Naive B cell (primary cell): ENCODE measurements around the gene PSG7. TPM values are rescaled to one million over a fixed set of nuclear protein-coding genes. Genes with fewer than 3 reads are reported as not detected.
"Not testable (repeated sequence)": the region's sequence is repeated elsewhere in the genome, so short reads cannot be mapped to it uniquely, and the experiment has no call there.

ENCODE experiments used
- ATAC-seq, 2 donors: fragments of 150-1000 bp; cut with Tn5 transposase; 2 replicates each; pipeline ENCODE4 v1.10.0; 2021; ENCODE audit warnings: low read depth in 2 of 2, mild to moderate bottlenecking in 2 of 2, moderate library complexity in 2 of 2
- DNase-seq: peaks from one replicate; pipeline ENCODE4 v3.0.0; 2022
- H3K27ac Mint-ChIP-seq, 6 donors: one replicate each; pipeline ENCODE4 v1.8.0; 2020 to 2022; ENCODE audit warnings: mild to moderate bottlenecking in 6 of 6, mixed read lengths in 6 of 6, moderate library complexity in 5 of 6, inconsistent platforms in 2 of 6
- H3K27me3 Mint-ChIP-seq, 3 donors: one replicate each; pipeline ENCODE4 v1.8.0; 2021 to 2022; ENCODE audit warnings: mixed read lengths in 3 of 3, mild to moderate bottlenecking in 1 of 3
- H3K36me3 Mint-ChIP-seq, 2 donors: one replicate each; pipeline ENCODE4 v1.8.0; 2020 to 2022; ENCODE audit warnings: mixed read lengths in 2 of 2, inconsistent platforms in 1 of 2, mild to moderate bottlenecking in 1 of 2
- H3K4me1 Mint-ChIP-seq, 3 donors: one replicate each; pipeline ENCODE4 v1.8.0; 2020 to 2022; ENCODE audit warnings: mixed read lengths in 3 of 3, inconsistent platforms in 1 of 3, mild to moderate bottlenecking in 1 of 3, moderate library complexity in 1 of 3
- H3K4me3 Mint-ChIP-seq, 8 donors: one replicate each; pipeline ENCODE4 v1.8.0; 2020 to 2022; ENCODE audit warnings: mild to moderate bottlenecking in 8 of 8, mixed read lengths in 8 of 8, moderate library complexity in 8 of 8, inconsistent platforms in 2 of 8
- H3K9me3 Mint-ChIP-seq, 7 donors: one replicate each; pipeline ENCODE4 v1.8.0; 2020 to 2022; ENCODE audit warnings: mixed read lengths in 7 of 7, mild to moderate bottlenecking in 5 of 7, inconsistent platforms in 2 of 7, moderate library complexity in 1 of 7
- polyA plus RNA-seq, 6 donors: library from polyadenylated mRNA; unstranded; fragments of 300-500 nt; fragmentation: Illumina TruSeq; gene quantifications; one replicate each; pipeline ENCODE4 v1.2.3, GENCODE V29; 2021; ENCODE audit warnings: low read depth in 6 of 6

The PSG7 gene
- polyA plus RNA-seq, 6 donors from 2014 or later: not detected

DNA sequence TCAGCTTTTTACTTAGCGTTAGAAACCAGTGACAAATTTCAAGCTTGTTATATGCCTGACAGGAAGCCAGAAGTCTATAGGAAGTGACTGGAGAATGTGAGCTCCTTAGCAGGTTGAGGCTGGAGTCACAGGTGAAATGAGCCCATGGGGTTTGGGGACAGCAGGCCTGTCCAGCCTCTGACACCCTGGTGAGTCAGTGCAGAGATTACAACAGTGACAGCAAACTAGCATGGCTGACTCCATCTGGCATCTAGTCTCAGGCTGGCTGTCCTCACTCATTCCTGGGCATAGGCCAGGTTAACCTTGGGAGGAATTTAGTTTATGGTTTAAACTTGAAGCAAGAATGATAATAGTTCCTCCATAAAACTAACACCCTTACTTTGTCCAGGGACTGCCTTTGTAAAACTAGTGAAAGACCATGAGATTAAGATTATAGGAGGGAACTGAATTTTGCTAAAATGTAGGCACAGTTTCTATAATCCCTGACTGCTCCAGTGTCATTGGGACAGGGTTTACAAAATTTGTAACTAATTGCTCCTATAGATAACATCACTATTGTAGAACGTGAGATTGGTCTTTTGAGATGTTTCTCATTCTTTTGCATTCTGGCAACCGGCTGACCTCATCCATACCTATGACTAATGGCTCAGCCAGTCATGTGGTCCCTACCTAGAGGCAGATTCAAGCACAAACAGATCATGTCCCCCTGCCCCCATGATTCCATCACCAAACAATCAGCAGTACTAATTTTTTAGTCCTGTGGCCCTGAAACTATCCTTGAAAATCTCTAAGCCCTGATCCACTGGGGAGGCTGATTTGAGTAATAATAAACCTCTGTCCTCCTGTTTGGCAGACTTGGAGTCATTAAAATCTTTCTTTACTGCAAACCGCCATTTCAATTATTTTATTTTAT, 61.9 kb downstream of the PSG7 start:
- H3K4me1 Mint-ChIP-seq, ATAC-seq, H3K27ac Mint-ChIP-seq, H3K4me3 Mint-ChIP-seq, H3K36me3 Mint-ChIP-seq, DNase-seq, H3K9me3 Mint-ChIP-seq: not testable (repeated sequence)
- peaks cover 11 to 21% (median 16%) of the 10 kb centered on the region in 3 donors for H3K27me3 Mint-ChIP-seq

DNA sequence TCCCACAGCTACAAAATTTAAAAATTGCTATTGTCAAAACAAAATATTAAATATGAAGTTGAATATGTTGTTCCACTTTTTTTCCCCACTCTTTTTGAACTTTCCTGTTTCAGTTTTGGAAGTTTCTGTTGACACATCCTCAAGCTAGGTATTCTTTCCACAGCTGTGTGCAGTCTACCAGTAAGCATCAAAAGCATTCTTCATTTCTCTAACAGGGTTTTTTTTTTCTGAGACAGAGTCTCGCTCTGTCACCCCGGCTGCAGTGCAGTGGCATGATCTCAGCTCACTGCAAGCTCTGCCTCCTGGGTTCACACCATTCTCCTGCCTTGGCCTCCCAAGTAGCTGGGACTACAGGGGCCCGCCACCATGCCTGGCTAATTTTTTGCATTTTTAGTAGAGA, 62.9 kb downstream of the PSG7 start:
- H3K9me3 Mint-ChIP-seq, ATAC-seq, H3K4me3 Mint-ChIP-seq, H3K27ac Mint-ChIP-seq, H3K4me1 Mint-ChIP-seq, DNase-seq, H3K36me3 Mint-ChIP-seq: not testable (repeated sequence)
- H3K27me3 Mint-ChIP-seq: peaks cover 11 to 13% (median 12%) of the 10 kb centered on the region in 3 donors

Other genes starting within 250 kb of the PSG7 start
- not detected for gene PSG3, start 196.7 kb downstream of the PSG7 start, polyA plus RNA-seq
- gene PSG8, start 171.5 kb downstream of the PSG7 start, polyA plus RNA-seq: not detected
- gene PSG1, start 57.5 kb downstream of the PSG7 start, polyA plus RNA-seq: not detected
- gene PSG6, start 19.3 kb downstream of the PSG7 start, polyA plus RNA-seq: not detected
- gene PSG11, start 89.3 kb upstream of the PSG7 start, polyA plus RNA-seq: not detected
- gene PSG2, start 145.5 kb upstream of the PSG7 start, polyA plus RNA-seq: not detected
- not detected for gene PSG5, start 249.3 kb upstream of the PSG7 start, polyA plus RNA-seq